ENCODE results near the gene IQCE.

The IQCE gene

GRCh38 chr7:2523461-2523936, 35.3 kb upstream of the IQCE start:
- Histone ChIP-seq H2AFZ (ENCODE audit: insufficient read depth, low read length, poor library complexity) (peak overlapping the region; percentile 1), H3K79me2 (ENCODE audit: control insufficient read depth, insufficient read depth, low read length, poor library complexity) (peaks cover 10% of the 10 kb centered on the region), H3K36me3 (ENCODE audit: control insufficient read depth in 1 of 2, insufficient read depth in 2 of 2, low read length in 2 of 2) (peaks cover 27 to 30% of the 10 kb centered on the region in 2 experiments), H3K9ac (ENCODE audit: low read length) (peak overlapping the region; percentile 21), H3K79me1 (ENCODE audit: low read length) (peaks cover 30% of the 10 kb centered on the region), H2BK12ac (ENCODE audit: low read length) (peak overlapping the region; percentile 55), H4K12ac (ENCODE audit: low read depth, low read length) (peak overlapping the region; percentile 37), H3K14ac (ENCODE audit: low read length) (peak overlapping the region; percentile 65), H2AK5ac (ENCODE audit: low read length) (peak overlapping the region; percentile 29), H4K8ac (ENCODE audit: low read depth, low read length) (peak overlapping the region; percentile 83), H3K4ac (ENCODE audit: low read depth, low read length) (peak overlapping the region; percentile 71), H3K23ac (ENCODE audit: low read length) (no peak overlapping the region), H3K9me3 (ENCODE audit: insufficient read depth, low read depth, low read length) (no peaks in the 10 kb centered on the region), H3K27me3 (ENCODE audit: insufficient read depth, low read length) (peaks cover 12% of the 10 kb centered on the region), H3K18ac (ENCODE audit: low read length) (peak overlapping the region; percentile 68), H2BK5ac (ENCODE audit: low read depth, low read length, poor library complexity) (peak overlapping the region; percentile 78), H2BK120ac (ENCODE audit: insufficient read depth, low read length, poor library complexity) (peak overlapping the region; percentile 78), H3K4me3 (ENCODE audit: low read depth, low read length) (no peak overlapping the region), H3K27ac (ENCODE audit: low read depth, low read length) (peak overlapping the region; percentile 88), H3K4me2 (ENCODE audit: low read length) (peak overlapping the region; percentile 79), H3K4me1 (ENCODE audit: control insufficient read depth in 1 of 2, insufficient read depth in 2 of 2, low read length in 2 of 2) (peaks cover 49 to 58% of the 10 kb centered on the region in 2 experiments), H4K91ac (ENCODE audit: low read depth, low read length) (peak overlapping the region; percentile 67)
- no peak for DNase-seq
- WGBS (ENCODE audit: extremely low coverage, insufficient coverage, insufficient read length): no CpG with 5 or more reads among the region's 22 CpGs

- Histone ChIP-seq H2BK5ac (ENCODE audit: low read depth, low read length, poor library complexity) (peak overlapping the region; percentile 78), H2BK12ac (ENCODE audit: low read length) (peak overlapping the region; percentile 80), H3K4ac (ENCODE audit: low read depth, low read length) (peak overlapping the region; percentile 71), H3K9ac (ENCODE audit: low read length) (peak overlapping the region; percentile 21), H3K4me2 (ENCODE audit: low read length) (peak overlapping the region; percentile 79), H3K4me1 (ENCODE audit: control insufficient read depth in 1 of 2, insufficient read depth in 2 of 2, low read length in 2 of 2) (peaks cover 45 to 52% of the 10 kb centered on the region in 2 experiments), H3K14ac (ENCODE audit: low read length) (peak overlapping the region; percentile 84), H3K23ac (ENCODE audit: low read length) (no peak overlapping the region), H3K27ac (ENCODE audit: low read depth, low read length) (peak overlapping the region; percentile 88), H4K91ac (ENCODE audit: low read depth, low read length) (peak overlapping the region; percentile 67), H4K12ac (ENCODE audit: low read depth, low read length) (peak overlapping the region; percentile 68), H2AK5ac (ENCODE audit: low read length) (peak overlapping the region; percentile 95), H2AFZ (ENCODE audit: insufficient read depth, low read length, poor library complexity) (peak overlapping the region; percentile 40), H4K8ac (ENCODE audit: low read depth, low read length) (peak overlapping the region; percentile 83), H3K79me2 (ENCODE audit: control insufficient read depth, insufficient read depth, low read length, poor library complexity) (peaks cover 10% of the 10 kb centered on the region), H3K36me3 (ENCODE audit: control insufficient read depth in 1 of 2, insufficient read depth in 2 of 2, low read length in 2 of 2) (peaks cover 33 to 36% of the 10 kb centered on the region in 2 experiments), H2BK120ac (ENCODE audit: insufficient read depth, low read length, poor library complexity) (peak overlapping the region; percentile 91), H3K4me3 (ENCODE audit: low read depth, low read length) (peak overlapping the region; percentile 13), H3K27me3 (ENCODE audit: insufficient read depth, low read length) (peaks cover 6% of the 10 kb centered on the region), H3K79me1 (ENCODE audit: low read length) (peaks cover 29% of the 10 kb centered on the region), H3K18ac (ENCODE audit: low read length) (peak overlapping the region; percentile 87), H3K9me3 (ENCODE audit: insufficient read depth, low read depth, low read length) (peaks cover 2% of the 10 kb centered on the region)
- peak; percentile 60 to 78 for DNase-seq
- no CpG with 5 or more reads among the region's 51 CpGs for WGBS (ENCODE audit: extremely low coverage, insufficient coverage, insufficient read length)
Measured at GRCh38 chr7:2523941-2524807, 34.6 kb upstream of the IQCE start.

- peak overlapping the region; percentile 13 for H2BK5ac ChIP-seq (ENCODE audit: low read depth, low read length, poor library complexity)
- no peak overlapping the region for H3K23ac ChIP-seq (ENCODE audit: low read length)
- H3K4me2 ChIP-seq (ENCODE audit: low read length): no peak overlapping the region
- H3K4me1 ChIP-seq (ENCODE audit: control insufficient read depth in 1 of 2, insufficient read depth in 2 of 2, low read length in 2 of 2): peaks cover 52 to 58% of the 10 kb centered on the region in 2 experiments
- peak overlapping the region; percentile 91 for H2BK120ac ChIP-seq (ENCODE audit: insufficient read depth, low read length, poor library complexity)
- peak overlapping the region; percentile 71 for H4K8ac ChIP-seq (ENCODE audit: low read depth, low read length)
- H3K4ac ChIP-seq (ENCODE audit: low read depth, low read length): peak overlapping the region; percentile 53
- WGBS (ENCODE audit: extremely low coverage, insufficient coverage, insufficient read length): no CpG with 5 or more reads among the region's 53 CpGs
- peaks cover 29% of the 10 kb centered on the region for H3K79me1 ChIP-seq (ENCODE audit: low read length)
- H2AK5ac ChIP-seq (ENCODE audit: low read length): peak overlapping the region; percentile 95
- no peak overlapping the region for H3K27ac ChIP-seq (ENCODE audit: low read depth, low read length)
- peak overlapping the region; percentile 84 for H3K14ac ChIP-seq (ENCODE audit: low read length)
- H3K9ac ChIP-seq (ENCODE audit: low read length): no peak overlapping the region
- H3K18ac ChIP-seq (ENCODE audit: low read length): peak overlapping the region; percentile 25
- H3K27me3 ChIP-seq (ENCODE audit: insufficient read depth, low read length): peaks cover 5% of the 10 kb centered on the region
- DNase-seq: peak; percentile 88
- peaks cover 10% of the 10 kb centered on the region for H3K79me2 ChIP-seq (ENCODE audit: control insufficient read depth, insufficient read depth, low read length, poor library complexity)
- no peak overlapping the region for H3K4me3 ChIP-seq (ENCODE audit: low read depth, low read length)
- H3K9me3 ChIP-seq (ENCODE audit: insufficient read depth, low read depth, low read length): peaks cover 2% of the 10 kb centered on the region
- peak overlapping the region; percentile 80 for H2BK12ac ChIP-seq (ENCODE audit: low read length)
- H3K36me3 ChIP-seq (ENCODE audit: control insufficient read depth in 1 of 2, insufficient read depth in 2 of 2, low read length in 2 of 2): peaks cover 35 to 38% of the 10 kb centered on the region in 2 experiments
- H4K12ac ChIP-seq (ENCODE audit: low read depth, low read length): peak overlapping the region; percentile 68
- no peak overlapping the region for H2AFZ ChIP-seq (ENCODE audit: insufficient read depth, low read length, poor library complexity)
- peak overlapping the region; percentile 67 for H4K91ac ChIP-seq (ENCODE audit: low read depth, low read length)
Measured at GRCh38 chr7:2524808-2525657, 33.7 kb upstream of the IQCE start.
